ENCODE results near the gene FMO4. TPM values are rescaled to one million over a fixed set of nuclear protein-coding genes. Genes with fewer than 3 reads are reported as not detected.

Gene FMO4
- total and polyA plus RNA-seq, 9 of the 15 experiments (the other 6 are each of a cell fraction or from before 2014, with no cell fraction given): 0.25 to 1.1 (median 0.54) TPM; not detected in 2

- TF ChIP-seq TOE1 (IDR thresholded peaks at IDR 0.05; ENCODE audit: borderline replicate concordance): 0 out of 2 replicates have a peak, but pooled peaks have one; percentile 14
- TF ChIP-seq TOE1 (CRISPR knock-in tag; IDR thresholded peaks at IDR 0.05; ENCODE audit: borderline replicate concordance, low read depth): no peak
- no peak for TF ChIP-seq AFF1 (IDR thresholded peaks at IDR 0.05; ENCODE audit: low read depth in 1 of 2, partially characterized antibody in 2 of 2)
- peak; percentile 84 for TF ChIP-seq ELF1 (tag; IDR thresholded peaks at IDR 0.05)
- no peak for TF ChIP-seq E2F3 (CRISPR knock-in tag; IDR thresholded peaks at IDR 0.05)
- TF ChIP-seq CEBPB (tag; IDR thresholded peaks at IDR 0.05): peak; percentile 89
- peak; percentile 65 for TF ChIP-seq MEIS2 (IDR thresholded peaks at IDR 0.05; ENCODE audit: partially characterized antibody)
- TF ChIP-seq ARID4B (CRISPR knock-in tag; IDR thresholded peaks at IDR 0.05): no peak
- no peak for TF ChIP-seq SFPQ (IDR thresholded peaks at IDR 0.05; ENCODE audit: low read depth, low read length)
- TF ChIP-seq NR2C2 (CRISPR knock-in tag; IDR thresholded peaks at IDR 0.05): no peak
- TF ChIP-seq NR2C2 (tag; IDR thresholded peaks at IDR 0.05): no peak
- TF ChIP-seq ZNF668 (CRISPR knock-in tag; IDR thresholded peaks at IDR 0.05): no peak
- TF ChIP-seq MITF (IDR thresholded peaks at IDR 0.05): 0 out of 2 replicates have a peak, but pooled peaks have one; percentile 59
- TF ChIP-seq MAFK (IDR thresholded peaks at IDR 0.05; ENCODE audit: low read length): peak; percentile 4; the same call in 1 of the 2 replicates
- TF ChIP-seq ETV1 (tag; conservative IDR thresholded peaks at IDR 0.05; ENCODE audit: low read depth): 0 out of 2 replicates have a peak, but pooled peaks have one; percentile 6
- TF ChIP-seq ATF7 (IDR thresholded peaks at IDR 0.05): peak; percentile 74
Observed at GRCh38 chr1:171313835-171314320, at the start of gene FMO4 (continued).
